NCI-H1092 (cell line): ENCODE measurements around the gene S1PR2.
"Not testable (repeated sequence)": the region's sequence is repeated elsewhere in the genome, so short reads cannot be mapped to it uniquely, and the experiment has no call there.

ENCODE experiments used
- DNase-seq: peaks from one replicate; lab custom pipeline; 2025; lab: John Stamatoyannopoulos, UW

The S1PR2 gene

DNA sequence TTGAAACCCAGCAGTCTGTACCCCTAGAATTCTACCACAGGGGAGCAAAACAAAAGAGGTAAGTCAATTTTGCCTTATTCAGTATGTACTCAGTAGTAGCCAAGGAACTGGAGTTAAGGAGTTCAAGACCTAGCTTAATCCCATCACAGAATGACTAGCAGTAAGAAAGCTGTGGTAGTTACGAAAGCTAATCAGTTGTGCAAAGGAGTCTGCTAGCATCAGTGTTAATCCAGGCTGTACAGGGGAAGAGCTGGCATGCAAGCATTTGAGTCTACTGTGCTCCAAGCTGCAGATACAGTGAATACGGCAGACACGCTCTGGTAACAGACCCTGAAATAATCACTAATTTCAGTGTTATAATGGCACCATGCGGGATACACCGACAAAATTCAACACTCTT is 41.1 kb downstream of the S1PR2 start:
- DNase-seq, result no peak

DNA sequence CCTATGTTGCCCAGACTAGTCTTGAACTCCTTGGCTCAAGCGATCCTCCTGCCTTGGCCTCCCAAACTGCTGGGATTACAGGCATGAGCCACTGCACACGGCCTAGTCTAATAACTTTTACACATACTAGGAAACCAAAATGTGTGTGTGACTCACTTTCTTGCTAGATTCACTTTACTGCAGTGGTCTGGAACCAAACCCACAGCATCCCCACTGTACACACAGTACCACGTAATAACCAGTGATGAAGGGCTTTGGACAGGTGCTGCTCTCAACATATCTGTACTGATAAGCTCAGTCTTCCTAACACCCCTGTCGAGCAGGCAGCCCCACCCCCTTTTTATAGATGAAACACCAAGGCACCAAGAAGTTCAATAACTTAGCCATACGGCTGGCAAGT is 41.5 kb downstream of the S1PR2 start:
- no peak for DNase-seq

DNA sequence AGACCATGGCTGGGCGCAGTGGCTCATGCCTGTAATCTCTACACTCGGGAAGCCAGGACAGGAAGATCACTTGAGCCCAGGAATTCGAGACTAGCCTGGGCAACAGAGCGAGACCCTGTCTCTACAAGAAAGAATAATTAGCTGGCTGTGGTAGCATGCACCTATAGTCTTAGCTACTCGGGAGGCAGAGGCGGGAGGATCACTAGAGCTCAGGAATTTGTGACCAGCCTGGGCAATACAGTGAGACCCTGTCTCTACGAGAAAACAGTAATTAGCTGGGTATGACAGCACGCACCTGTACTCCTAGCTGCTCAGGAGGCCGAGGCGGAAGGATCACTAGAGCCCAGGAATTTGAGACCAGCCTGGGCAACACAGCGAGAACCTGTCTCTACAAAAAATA is 43.8 kb downstream of the S1PR2 start:
- no peak for DNase-seq

DNA sequence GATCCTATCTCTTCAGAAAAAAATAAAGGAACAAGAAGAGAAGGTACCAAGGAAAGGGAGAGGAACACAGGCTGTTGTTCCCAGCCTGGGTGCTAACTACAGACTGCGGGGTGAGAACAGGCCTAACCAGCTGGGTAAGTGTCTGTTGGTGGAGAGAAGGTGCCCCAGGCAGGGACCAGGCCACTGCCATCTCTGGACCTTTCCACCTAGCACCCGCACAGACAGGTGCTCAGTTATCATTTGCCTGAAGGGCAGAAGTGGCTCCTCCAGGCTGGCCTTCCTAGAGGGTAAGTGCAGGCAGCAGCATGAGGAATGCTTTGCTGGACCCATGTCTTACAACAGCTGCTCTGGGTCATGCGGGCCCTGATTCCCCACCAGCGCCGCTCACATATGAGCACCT is 46.5 kb downstream of the S1PR2 start:
- no peak for DNase-seq

DNA sequence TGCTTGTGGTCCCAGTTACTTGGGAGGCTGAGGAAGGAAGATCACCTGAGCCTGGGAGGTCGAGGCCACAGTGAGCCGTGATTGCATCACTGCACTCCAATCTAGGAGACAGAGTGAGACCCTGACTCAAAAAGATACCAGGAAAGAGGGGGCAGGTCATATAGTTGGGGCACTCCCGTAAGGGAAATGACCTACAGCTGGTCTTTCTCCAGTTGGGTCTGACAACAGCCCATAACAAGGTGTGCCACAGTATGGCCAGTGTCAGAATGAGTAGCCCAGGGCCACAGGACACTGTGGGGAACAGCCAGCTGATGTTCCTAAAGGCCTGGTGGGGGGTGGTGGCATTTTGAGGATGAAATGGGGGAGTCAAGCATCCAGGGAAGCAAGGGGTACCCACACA is 47.2 kb downstream of the S1PR2 start:
- no peak for DNase-seq

DNA sequence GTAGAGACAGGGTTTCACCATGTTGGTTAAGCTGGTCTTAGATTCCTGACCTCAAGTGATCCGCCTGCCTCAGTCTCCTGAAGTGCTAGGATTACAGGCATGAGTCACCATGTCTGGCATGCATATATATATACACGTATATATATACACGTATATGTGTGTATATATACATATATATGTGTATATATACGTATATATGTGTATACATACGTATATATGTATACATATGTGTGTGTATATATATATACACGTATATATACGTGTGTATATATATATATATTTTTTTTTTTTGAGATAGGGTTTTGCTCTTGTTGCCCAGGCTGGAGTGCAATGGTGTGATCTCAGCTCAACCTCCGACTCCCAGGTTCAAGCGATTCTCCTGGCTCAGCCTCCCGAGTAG is 48.3 kb downstream of the S1PR2 start:
- DNase-seq, result no peak

DNA sequence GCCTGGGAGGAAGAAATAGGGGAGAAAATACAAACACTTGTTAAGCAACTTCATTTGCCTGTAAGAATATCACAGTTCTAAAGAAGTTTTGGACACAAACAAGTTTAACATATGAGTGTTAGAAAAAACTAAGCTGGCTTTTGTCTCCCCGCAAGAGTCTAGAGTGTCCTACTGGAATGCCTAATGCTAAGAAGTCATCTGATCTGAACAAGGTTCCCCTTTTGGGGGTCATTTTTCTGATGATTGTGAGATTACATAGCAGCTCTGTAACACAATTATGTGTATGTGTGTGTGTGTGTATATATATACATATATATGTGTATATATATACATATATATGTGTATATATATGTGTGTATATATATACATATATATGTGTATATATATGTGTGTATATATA is 49.1 kb downstream of the S1PR2 start:
- no peak for DNase-seq

DNA sequence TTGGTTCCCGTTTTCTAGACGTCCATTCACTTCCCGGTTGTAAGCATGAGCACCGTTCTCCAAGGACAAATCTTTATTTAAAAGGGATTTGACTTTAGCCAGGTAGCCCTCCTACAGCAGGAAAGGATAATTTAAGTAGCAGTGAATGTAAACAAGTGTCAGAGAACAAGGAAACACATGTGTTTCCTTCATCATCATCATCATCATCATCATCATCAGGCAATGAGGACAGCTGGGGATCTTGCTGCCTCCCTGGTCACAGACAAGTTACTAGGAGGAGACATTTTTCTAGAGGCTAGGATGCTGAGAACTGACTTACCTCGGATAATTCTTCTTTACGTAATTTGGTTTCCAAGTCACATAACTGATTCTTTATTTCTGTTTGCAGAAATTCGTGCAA is 50.7 kb downstream of the S1PR2 start:
- no peak for DNase-seq

DNA sequence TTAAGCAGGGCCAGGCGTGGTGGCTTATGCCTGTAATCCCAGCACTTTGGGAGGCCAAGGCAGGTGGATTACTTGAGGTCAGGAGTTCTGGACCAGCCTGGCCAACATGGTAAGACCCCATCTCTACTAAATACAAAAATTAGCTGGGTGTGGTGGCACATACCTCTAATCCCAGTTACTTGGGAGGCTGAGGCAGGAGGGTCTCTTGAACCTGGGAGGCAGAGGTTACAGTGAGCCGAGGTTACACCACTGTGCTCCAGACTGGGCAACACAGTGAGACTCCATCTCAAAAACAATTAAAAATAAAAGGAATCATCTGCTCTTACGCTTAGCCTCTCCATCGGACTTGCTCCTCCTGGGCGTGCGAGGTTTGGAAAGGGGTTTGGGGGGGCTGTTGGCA is 51.1 kb downstream of the S1PR2 start:
- DNase-seq, result not testable (repeated sequence)

DNA sequence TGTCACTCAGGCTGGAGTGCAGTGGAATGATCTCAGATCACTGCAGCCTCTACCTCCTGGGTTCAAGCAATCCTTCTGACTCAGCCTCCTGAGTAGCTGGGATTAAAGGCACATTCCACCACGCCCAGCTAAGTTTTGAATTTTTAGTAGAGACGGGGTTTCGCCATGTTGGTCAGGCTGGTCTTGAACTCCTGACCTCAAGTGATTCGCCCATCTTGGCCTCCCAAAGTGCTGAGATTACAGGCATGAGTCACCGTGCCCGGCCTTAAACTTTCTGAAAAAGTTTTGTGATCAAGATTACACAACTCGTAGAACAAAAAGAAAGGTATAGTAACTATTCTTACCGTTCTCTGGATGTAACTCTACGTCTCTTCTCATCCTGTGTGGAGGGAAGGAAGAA is 57.6 kb downstream of the S1PR2 start:
- no peak for DNase-seq
